GM18519 (cell line): ENCODE results near the gene HOXA6.

ENCODE experiments used
- ATAC-seq: cut with Tn5 transposase; IDR thresholded peaks from one replicate; pipeline ENCODE4 v1.9.1; 2021; ENCODE audit warnings: mild to moderate bottlenecking, moderate library complexity; ENCODE audit not compliant: unreplicated experiment, low FRiP score

The HOXA6 gene

GRCh38 chr7:27141923-27142579, 5.5 kb downstream of the HOXA6 start:
- ATAC-seq = no peak

- no peak for ATAC-seq
Measured at GRCh38 chr7:27141137-27141922, 6.2 kb downstream of the HOXA6 start.

- ATAC-seq = no peak
Measured at GRCh38 chr7:27140126-27140857, 7.3 kb downstream of the HOXA6 start.

GRCh38 chr7:27139334-27140125, 8.0 kb downstream of the HOXA6 start:
- ATAC-seq = no peak

GRCh38 chr7:27138985-27139333, 8.6 kb downstream of the HOXA6 start:
- no peak for ATAC-seq

- no peak for ATAC-seq
Measured at GRCh38 chr7:27138472-27138871, 9.1 kb downstream of the HOXA6 start.

GRCh38 chr7:27137640-27138315, 9.8 kb downstream of the HOXA6 start:
- ATAC-seq = no peak

- no peak for ATAC-seq
Measured at GRCh38 chr7:27134392-27134791, 13.2 kb downstream of the HOXA6 start.

GRCh38 chr7:27133409-27134231, 14.0 kb downstream of the HOXA6 start:
- no peak for ATAC-seq

GRCh38 chr7:27132978-27133377, 14.6 kb downstream of the HOXA6 start:
- ATAC-seq = no peak

GRCh38 chr7:27132214-27132613, 15.4 kb downstream of the HOXA6 start:
- ATAC-seq = no peak

- no peak for ATAC-seq
Measured at GRCh38 chr7:27131390-27131819, 16.2 kb downstream of the HOXA6 start.

- ATAC-seq = no peak
Measured at GRCh38 chr7:27130540-27131389, 16.8 kb downstream of the HOXA6 start, which contains the start of gene HOXA4. Gene HOXA4, minus strand, starts transcription at chr7:27130757. Its CDS starts 24 bp downstream, at chr7:27130733.

- no peak for ATAC-seq
Measured at GRCh38 chr7:27129729-27130539, 17.6 kb downstream of the HOXA6 start.

- no peak for ATAC-seq
Measured at GRCh38 chr7:27128776-27129728, 18.5 kb downstream of the HOXA6 start.

GRCh38 chr7:27128034-27128433, 19.5 kb downstream of the HOXA6 start:
- no peak for ATAC-seq
